K562 (cell line): ENCODE data around the gene TTBK2. TPM values are rescaled to one million over a fixed set of nuclear protein-coding genes. Genes with fewer than 3 reads are reported as not detected.

Source experiments
- ATF1 ChIP-seq, 2 experiments: fragments of 450-650 bp in 1 of 2; IDR thresholded peaks; 2 replicates each; pipeline ENCODE4 v1.6.1; 2016; ENCODE audit warnings: missing compliant biosample characterization in 1 of 2, missing genetic modification characterization in 1 of 2
- CCNT2 ChIP-seq: IDR thresholded peaks from 2 replicates; pipeline ENCODE4 v1.6.1; 2011; ENCODE audit warnings: borderline replicate concordance, low read depth, mild to moderate bottlenecking, moderate library complexity, mixed read lengths, low read length; ENCODE audit not compliant: insufficient read length; ENCODE audit errors: extremely low read depth
- CHD2 ChIP-seq: IDR thresholded peaks from 2 replicates; pipeline ENCODE4 v1.6.1; 2011; ENCODE audit warnings: low read depth, low read length
- DMBX1 ChIP-seq: fragments of 250-450 bp; sonication (Bioruptor Pico); IDR thresholded peaks from 2 replicates; pipeline ENCODE4 v1.8.0; 2022; ENCODE audit warnings: inconsistent platforms, mild to moderate bottlenecking, moderate library complexity, borderline replicate concordance
- FIP1L1 ChIP-seq: fragments of 200-400 bp; formaldehyde crosslinking; IDR thresholded peaks from 2 replicates; pipeline ENCODE4 v1.6.1; 2018; ENCODE audit warnings: mild to moderate bottlenecking, low read depth, low read length; ENCODE audit not compliant: poor library complexity, severe bottlenecking
- JUN ChIP-seq, 2 experiments: sonication (generic) in 1 of 2; formaldehyde crosslinking in 1 of 2; IDR thresholded peaks; 2 replicates each; pipeline versions ENCODE4 v1.6.1 to v1.8.0; 2012 to 2022; ENCODE audit warnings: borderline replicate concordance in 2 of 2, mild to moderate bottlenecking in 2 of 2, improper control_type of control experiment in 1 of 2, low read depth in 1 of 2, low read length in 1 of 2, missing genetic modification reagents in 1 of 2
- KDM4B ChIP-seq, 2 experiments: fragments of 450-650 bp in 1 of 2; sonication (generic) in 1 of 2; IDR thresholded peaks; 2 replicates each; pipeline ENCODE4 v1.6.1; 2016 to 2017; ENCODE audit warnings: borderline replicate concordance in 2 of 2, antibody characterized with exemption in 1 of 2, low read depth in 1 of 2, mild to moderate bottlenecking in 1 of 2
- L3MBTL2 ChIP-seq: fragments of 450-650 bp; IDR thresholded peaks from 2 replicates; pipeline ENCODE4 v1.6.1; 2016; ENCODE audit warnings: mild to moderate bottlenecking, moderate library complexity
- LCOR ChIP-seq: sonication (generic); formaldehyde crosslinking; IDR thresholded peaks from 2 replicates; pipeline ENCODE4 v1.8.0; 2022; ENCODE audit warnings: mild to moderate bottlenecking, missing genetic modification reagents
- MAFK ChIP-seq: IDR thresholded peaks from 2 replicates; pipeline ENCODE4 v1.6.1; 2011; ENCODE audit warnings: low read length, improper control_type of control experiment
- NFXL1 ChIP-seq: fragments of 450-650 bp; formaldehyde crosslinking; IDR thresholded peaks from 2 replicates; pipeline ENCODE4 v1.4.0; 2021; ENCODE audit warnings: mild to moderate bottlenecking
- RHOXF2B ChIP-seq: fragments of 250-450 bp; sonication (Bioruptor Pico); conservative IDR thresholded peaks from 2 replicates; pipeline ENCODE4 v1.5.1; 2021
- SAP30 ChIP-seq: fragments of 200-600 bp; sonication (generic); IDR thresholded peaks from 2 replicates; pipeline ENCODE4 v1.6.1; 2012; ENCODE audit warnings: borderline replicate concordance, low read depth, mild to moderate bottlenecking, moderate library complexity, low read length, control low read depth, inconsistent platforms; ENCODE audit not compliant: insufficient read depth, poor library complexity, severe bottlenecking
- SIRT6 ChIP-seq: IDR thresholded peaks from one replicate; pipeline ENCODE4 v1.6.1; 2012; ENCODE audit warnings: low read depth, mild to moderate bottlenecking, control low read depth, inconsistent platforms, low read length, moderate library complexity
- SMARCB1 ChIP-seq: IDR thresholded peaks from 2 replicates; pipeline ENCODE4 v1.6.1; 2011; ENCODE audit warnings: improper control_type of control experiment, low read depth; ENCODE audit not compliant: insufficient read length
- SNIP1 ChIP-seq: fragments of 450-650 bp; IDR thresholded peaks from 2 replicates; pipeline ENCODE4 v1.7.1; 2017; ENCODE audit warnings: low read depth, mild to moderate bottlenecking
- TCF7 ChIP-seq: sonication (generic); IDR thresholded peaks from 2 replicates; pipeline ENCODE4 v1.6.1; 2016; ENCODE audit warnings: antibody characterized with exemption, borderline replicate concordance
- TRIM28 ChIP-seq: fragments of 450-650 bp; IDR thresholded peaks from 2 replicates; pipeline ENCODE4 v1.6.1; 2017
- polyA plus RNA-seq, 8 experiments: library from polyadenylated mRNA; depleted of rRNA in 4 of 8; stranded (reverse) in 5 of 8; unstranded in 3 of 8; fragments of >200 nt; fragmentation: Nextera tagmentation in 2 of 8; fragmentation: Illumina TruSeq in 1 of 8; extraction: Ambion mirVana in 2 of 8; extraction: Trizol in 1 of 8; gene quantifications; 2 replicates each; pipeline versions ENCODE4 v1.2.1 to v1.2.3, GENCODE V29; 2011 to 2014; ENCODE audit warnings: inconsistent platforms in 1 of 8, missing spikeins in 1 of 8
- total RNA-seq, 7 experiments: library from RNA; depleted of rRNA in 6 of 7; stranded (reverse); fragments of >200 nt in 6 of 7; fragmentation: Illumina TruSeq in 2 of 7; extraction: Trizol in 2 of 7; gene quantifications; 2 replicates each; pipeline versions ENCODE4 v1.2.1 to v1.2.3, GENCODE V29; 2011 to 2021; ENCODE audit warnings: low replicate concordance in 1 of 7
- TF ChIP-seq, protein P1 (sequence below): sonication (generic); formaldehyde crosslinking; IDR thresholded peaks from 2 replicates; pipeline ENCODE4 v1.8.0; 2022; ENCODE audit warnings: mild to moderate bottlenecking, missing genetic modification reagents, borderline replicate concordance
- TF ChIP-seq, protein P2 (sequence below): sonication (generic); formaldehyde crosslinking; IDR thresholded peaks from 2 replicates; pipeline ENCODE4 v1.8.0; 2022; ENCODE audit warnings: missing genetic modification reagents, mild to moderate bottlenecking, moderate library complexity, borderline replicate concordance
- TF ChIP-seq, protein P3 (sequence below): sonication (generic); formaldehyde crosslinking; IDR thresholded peaks from 2 replicates; pipeline ENCODE4 v1.8.0; 2023; ENCODE audit warnings: mild to moderate bottlenecking, missing genetic modification reagents

Gene TTBK2
- total and polyA plus RNA-seq, 9 of the 15 experiments (the other 6 are each of a cell fraction or from before 2014, with no cell fraction given) = 0.89 to 8.0 (median 4.8) TPM

- TF ChIP-seq, protein P1, sequence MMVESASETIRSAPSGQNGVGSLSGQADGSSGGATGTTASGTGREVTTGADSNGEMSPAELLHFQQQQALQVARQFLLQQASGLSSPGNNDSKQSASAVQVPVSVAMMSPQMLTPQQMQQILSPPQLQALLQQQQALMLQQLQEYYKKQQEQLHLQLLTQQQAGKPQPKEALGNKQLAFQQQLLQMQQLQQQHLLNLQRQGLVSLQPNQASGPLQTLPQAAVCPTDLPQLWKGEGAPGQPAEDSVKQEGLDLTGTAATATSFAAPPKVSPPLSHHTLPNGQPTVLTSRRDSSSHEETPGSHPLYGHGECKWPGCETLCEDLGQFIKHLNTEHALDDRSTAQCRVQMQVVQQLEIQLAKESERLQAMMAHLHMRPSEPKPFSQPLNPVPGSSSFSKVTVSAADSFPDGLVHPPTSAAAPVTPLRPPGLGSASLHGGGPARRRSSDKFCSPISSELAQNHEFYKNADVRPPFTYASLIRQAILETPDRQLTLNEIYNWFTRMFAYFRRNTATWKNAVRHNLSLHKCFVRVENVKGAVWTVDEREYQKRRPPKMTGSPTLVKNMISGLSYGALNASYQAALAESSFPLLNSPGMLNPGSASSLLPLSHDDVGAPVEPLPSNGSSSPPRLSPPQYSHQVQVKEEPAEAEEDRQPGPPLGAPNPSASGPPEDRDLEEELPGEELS (CRISPR knock-in tag) = no peak
- TF ChIP-seq RHOXF2B (CRISPR knock-in tag) (0 out of 2 replicates have a peak, but pooled peaks have one; percentile 41), CHD2 (peak; percentile 90), SIRT6 (no peak), TRIM28 (no peak), SMARCB1 (no peak), NFXL1 (CRISPR knock-in tag) (no peak), MAFK (peak; percentile 20; the same call in 1 of the 2 replicates), DMBX1 (CRISPR knock-in tag) (no peak), CCNT2 (peak; percentile 63), SAP30 (no peak), FIP1L1 (no peak), ATF1 (CRISPR knock-in tag; IDR thresholded peaks at IDR 0.05) (no peak), ATF1 (tag; IDR thresholded peaks at IDR 0.05) (peak; percentile 91), KDM4B (IDR thresholded peaks at IDR 0.05; ENCODE audit: borderline replicate concordance in 2 of 2, low read depth in 1 of 2) (peak in 1 of 2 experiments; percentile 58; a peak in 2 of 4 replicates), TCF7 (0 out of 2 replicates have a peak, but pooled peaks have one; percentile 26), L3MBTL2 (peak; percentile 60; the same call in 1 of the 2 replicates), LCOR (CRISPR knock-in tag) (no peak), JUN (IDR thresholded peaks at IDR 0.05; ENCODE audit: borderline replicate concordance, low read depth, low read length) (peak; percentile 39; the same call in 1 of the 2 replicates), JUN (CRISPR knock-in tag; IDR thresholded peaks at IDR 0.05; ENCODE audit: borderline replicate concordance) (no peak), SNIP1 (no peak)
- TF ChIP-seq, protein P2, sequence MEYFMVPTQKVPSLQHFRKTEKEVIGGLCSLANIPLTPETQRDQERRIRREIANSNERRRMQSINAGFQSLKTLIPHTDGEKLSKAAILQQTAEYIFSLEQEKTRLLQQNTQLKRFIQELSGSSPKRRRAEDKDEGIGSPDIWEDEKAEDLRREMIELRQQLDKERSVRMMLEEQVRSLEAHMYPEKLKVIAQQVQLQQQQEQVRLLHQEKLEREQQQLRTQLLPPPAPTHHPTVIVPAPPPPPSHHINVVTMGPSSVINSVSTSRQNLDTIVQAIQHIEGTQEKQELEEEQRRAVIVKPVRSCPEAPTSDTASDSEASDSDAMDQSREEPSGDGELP (CRISPR knock-in tag) = peak; percentile 74; the same call in 1 of the 2 replicates
- TF ChIP-seq, protein P3, sequence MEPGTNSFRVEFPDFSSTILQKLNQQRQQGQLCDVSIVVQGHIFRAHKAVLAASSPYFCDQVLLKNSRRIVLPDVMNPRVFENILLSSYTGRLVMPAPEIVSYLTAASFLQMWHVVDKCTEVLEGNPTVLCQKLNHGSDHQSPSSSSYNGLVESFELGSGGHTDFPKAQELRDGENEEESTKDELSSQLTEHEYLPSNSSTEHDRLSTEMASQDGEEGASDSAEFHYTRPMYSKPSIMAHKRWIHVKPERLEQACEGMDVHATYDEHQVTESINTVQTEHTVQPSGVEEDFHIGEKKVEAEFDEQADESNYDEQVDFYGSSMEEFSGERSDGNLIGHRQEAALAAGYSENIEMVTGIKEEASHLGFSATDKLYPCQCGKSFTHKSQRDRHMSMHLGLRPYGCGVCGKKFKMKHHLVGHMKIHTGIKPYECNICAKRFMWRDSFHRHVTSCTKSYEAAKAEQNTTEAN (CRISPR knock-in tag) = no peak
Measured at GRCh38 chr15:42920519-42921341, at the start of gene TTBK2 (continued).
